ENCODE data around the gene ZC3H4. TPM values are rescaled to one million over a fixed set of nuclear protein-coding genes. Genes with fewer than 3 reads are reported as not detected.

Gene ZC3H4
- total RNA-seq, 1 experiment from 2014 or later: 94.4 TPM

- no peak for DNase-seq (ENCODE audit: low spot score)
- POLR2A ChIA-PET (ENCODE audit: low non-redundant PET): no interaction called here
- BruUV-seq (replicated peaks): no TSS peak
Observed at GRCh38 chr19:47071731-47072130, 41.8 kb downstream of the ZC3H4 start.

GRCh38 chr19:47070756-47071155, 42.8 kb downstream of the ZC3H4 start:
- Histone ChIP-seq H3K27me3 (replicated peaks; ENCODE audit: insufficient read depth, low read depth, low read length, poor library complexity) (no peaks in the 10 kb centered on the region), H3K9me3 (ENCODE audit: low read depth, low read length, poor library complexity, severe bottlenecking) (no peaks in the 10 kb centered on the region), H3K4me1 (ENCODE audit: insufficient read depth, low read length, poor library complexity, severe bottlenecking) (no peaks in the 10 kb centered on the region), H3K27ac (ENCODE audit: low read depth, low read length, poor library complexity, severe bottlenecking) (no peak overlapping the region), H3K36me3 (ENCODE audit: insufficient read depth, low read length, poor library complexity, severe bottlenecking) (peaks cover 84% of the 10 kb centered on the region), H3K4me3 (ENCODE audit: low read depth, low read length, poor library complexity, severe bottlenecking) (no peak overlapping the region)
- BruUV-seq (replicated peaks): no TSS peak
- intact Hi-C loops (cut with micrococcal nuclease; ENCODE audit: unreplicated experiment): no loop called here
- POLR2A ChIA-PET (ENCODE audit: low non-redundant PET): no interaction called here
- CTCF ChIA-PET: no interaction called here
- TF ChIP-seq EZH2 (IDR thresholded peaks at IDR 0.05; ENCODE audit: borderline replicate concordance, low read depth, low read length, poor library complexity, severe bottlenecking) (no peak), CTCF (conservative IDR thresholded peaks at IDR 0.05; ENCODE audit: low read depth, low read length) (no peak)
- no peak for DNase-seq (ENCODE audit: low spot score)

More at GRCh38 chr19:47071731-47072130, 41.8 kb downstream of the ZC3H4 start:
- CTCF ChIA-PET: no interaction called here
- Histone ChIP-seq H3K9me3 (ENCODE audit: low read depth, low read length, poor library complexity, severe bottlenecking) (no peaks in the 10 kb centered on the region), H3K4me3 (ENCODE audit: low read depth, low read length, poor library complexity, severe bottlenecking) (no peak overlapping the region), H3K36me3 (ENCODE audit: insufficient read depth, low read length, poor library complexity, severe bottlenecking) (peaks cover 83% of the 10 kb centered on the region), H3K27ac (ENCODE audit: low read depth, low read length, poor library complexity, severe bottlenecking) (no peak overlapping the region), H3K4me1 (ENCODE audit: insufficient read depth, low read length, poor library complexity, severe bottlenecking) (no peaks in the 10 kb centered on the region), H3K27me3 (replicated peaks; ENCODE audit: insufficient read depth, low read depth, low read length, poor library complexity) (no peaks in the 10 kb centered on the region)
- intact Hi-C loops (cut with micrococcal nuclease; ENCODE audit: unreplicated experiment): no loop called here
- TF ChIP-seq CTCF (conservative IDR thresholded peaks at IDR 0.05; ENCODE audit: low read depth, low read length) (no peak), EZH2 (IDR thresholded peaks at IDR 0.05; ENCODE audit: borderline replicate concordance, low read depth, low read length, poor library complexity, severe bottlenecking) (no peak)

GRCh38 chr19:47069795-47070194, 43.8 kb downstream of the ZC3H4 start:
- no peak for DNase-seq (ENCODE audit: low spot score)

More at GRCh38 chr19:47069795-47070194, 43.8 kb downstream of the ZC3H4 start:
- ChIA-PET CTCF (no interaction called here), POLR2A (ENCODE audit: low non-redundant PET) (no interaction called here)
- Histone ChIP-seq H3K4me1 (ENCODE audit: insufficient read depth, low read length, poor library complexity, severe bottlenecking) (no peaks in the 10 kb centered on the region), H3K9me3 (ENCODE audit: low read depth, low read length, poor library complexity, severe bottlenecking) (no peaks in the 10 kb centered on the region), H3K27me3 (replicated peaks; ENCODE audit: insufficient read depth, low read depth, low read length, poor library complexity) (no peaks in the 10 kb centered on the region), H3K36me3 (ENCODE audit: insufficient read depth, low read length, poor library complexity, severe bottlenecking) (peaks cover 84% of the 10 kb centered on the region), H3K27ac (ENCODE audit: low read depth, low read length, poor library complexity, severe bottlenecking) (no peak overlapping the region), H3K4me3 (ENCODE audit: low read depth, low read length, poor library complexity, severe bottlenecking) (no peak overlapping the region)
- TF ChIP-seq CTCF (conservative IDR thresholded peaks at IDR 0.05; ENCODE audit: low read depth, low read length) (no peak), EZH2 (IDR thresholded peaks at IDR 0.05; ENCODE audit: borderline replicate concordance, low read depth, low read length, poor library complexity, severe bottlenecking) (no peak)
- intact Hi-C loops (cut with micrococcal nuclease; ENCODE audit: unreplicated experiment): no loop called here
- BruUV-seq (replicated peaks): no TSS peak

All from A673 (cell line).